HEK293 (cell line): Measurements from ENCODE around the gene DCAKD.
A peak's percentile ranks its signal among the peaks of the same experiment; 100 is the strongest.

Experiments used
- EGR2 ChIP-seq: fragments of 450-650 bp; formaldehyde crosslinking; IDR thresholded peaks from 2 replicates; pipeline ENCODE4 v1.5.1; 2016; ENCODE audit warnings: low read depth, missing biosample characterization, missing genetic modification characterization
- HOXC10 ChIP-seq: sonication (generic); formaldehyde crosslinking; IDR thresholded peaks from 2 replicates; pipeline ENCODE4 v1.8.1; 2023; ENCODE audit warnings: mild to moderate bottlenecking, missing genetic modification reagents
- PRDM2 ChIP-seq: fragments of 450-650 bp; formaldehyde crosslinking; IDR thresholded peaks from 2 replicates; pipeline ENCODE4 v1.5.1; 2016; ENCODE audit warnings: missing biosample characterization, missing genetic modification characterization, borderline replicate concordance
- RBAK ChIP-seq: fragments of 450-650 bp; formaldehyde crosslinking; IDR thresholded peaks from 2 replicates; pipeline ENCODE4 v1.5.1; 2016; ENCODE audit warnings: missing biosample characterization, missing genetic modification characterization
- WT1 ChIP-seq: fragments of 450-650 bp; formaldehyde crosslinking; IDR thresholded peaks from 2 replicates; pipeline ENCODE4 v1.5.1; 2016; ENCODE audit warnings: missing biosample characterization, missing genetic modification characterization
- YY2 ChIP-seq: fragments of 450-650 bp; formaldehyde crosslinking; IDR thresholded peaks from 2 replicates; pipeline ENCODE4 v1.5.1; 2016; ENCODE audit warnings: missing biosample characterization, missing genetic modification characterization
- ZBTB10 ChIP-seq: fragments of 450-650 bp; formaldehyde crosslinking; IDR thresholded peaks from 2 replicates; pipeline ENCODE4 v1.5.1; 2016; ENCODE audit warnings: missing biosample characterization, missing genetic modification characterization
- ZBTB11 ChIP-seq: fragments of 450-650 bp; formaldehyde crosslinking; conservative IDR thresholded peaks from 2 replicates; pipeline ENCODE4 v1.5.1; 2016; ENCODE audit warnings: low read depth, missing biosample characterization, missing genetic modification characterization
- ZBTB20 ChIP-seq: fragments of 450-650 bp; formaldehyde crosslinking; IDR thresholded peaks from 2 replicates; pipeline ENCODE4 v1.5.1; 2016; ENCODE audit warnings: missing biosample characterization, missing genetic modification characterization
- ZFHX2 ChIP-seq: fragments of 450-650 bp; formaldehyde crosslinking; conservative IDR thresholded peaks from 2 replicates; pipeline ENCODE4 v1.5.1; 2016; ENCODE audit warnings: missing biosample characterization, missing genetic modification characterization
- ZFP3 ChIP-seq: fragments of 450-650 bp; formaldehyde crosslinking; IDR thresholded peaks from 2 replicates; pipeline ENCODE4 v1.5.1; 2016; ENCODE audit warnings: low read depth, missing biosample characterization, missing genetic modification characterization
- ZFP41 ChIP-seq: fragments of 450-650 bp; formaldehyde crosslinking; IDR thresholded peaks from 2 replicates; pipeline ENCODE4 v1.5.1; 2016; ENCODE audit warnings: missing biosample characterization, missing genetic modification characterization, borderline replicate concordance
- ZIC2 ChIP-seq: fragments of 450-650 bp; formaldehyde crosslinking; IDR thresholded peaks from 2 replicates; pipeline ENCODE4 v1.5.1; 2016; ENCODE audit warnings: missing biosample characterization, missing genetic modification characterization
- ZNF132 ChIP-seq: fragments of 450-650 bp; formaldehyde crosslinking; IDR thresholded peaks from 2 replicates; pipeline ENCODE4 v1.5.1; 2017; ENCODE audit warnings: missing biosample characterization, missing genetic modification characterization, borderline replicate concordance
- ZNF18 ChIP-seq: fragments of 450-650 bp; formaldehyde crosslinking; IDR thresholded peaks from 2 replicates; pipeline ENCODE4 v1.5.1; 2016; ENCODE audit warnings: missing biosample characterization, missing genetic modification characterization
- ZNF23 ChIP-seq: fragments of 450-650 bp; formaldehyde crosslinking; IDR thresholded peaks from 2 replicates; pipeline ENCODE4 v1.5.1; 2016; ENCODE audit warnings: missing biosample characterization, missing genetic modification characterization, borderline replicate concordance
- ZNF335 ChIP-seq: fragments of 450-650 bp; formaldehyde crosslinking; conservative IDR thresholded peaks from 2 replicates; pipeline ENCODE4 v1.5.1; 2016; ENCODE audit warnings: missing biosample characterization, missing genetic modification characterization
- ZNF341 ChIP-seq: fragments of 450-650 bp; formaldehyde crosslinking; IDR thresholded peaks from 2 replicates; pipeline ENCODE4; 2016; ENCODE audit warnings: low read depth, missing biosample characterization, missing genetic modification characterization
- ZNF404 ChIP-seq: fragments of 450-650 bp; formaldehyde crosslinking; IDR thresholded peaks from 2 replicates; pipeline ENCODE4 v1.5.1; 2017; ENCODE audit warnings: missing biosample characterization, missing genetic modification characterization
- ZNF423 ChIP-seq: fragments of 450-650 bp; formaldehyde crosslinking; IDR thresholded peaks from 2 replicates; pipeline ENCODE4 v1.5.1; 2016; ENCODE audit warnings: missing biosample characterization, missing genetic modification characterization
- ZNF48 ChIP-seq: fragments of 450-650 bp; formaldehyde crosslinking; IDR thresholded peaks from 2 replicates; pipeline ENCODE4 v1.5.1; 2016; ENCODE audit warnings: missing biosample characterization, missing genetic modification characterization
- ZNF510 ChIP-seq: fragments of 450-650 bp; formaldehyde crosslinking; IDR thresholded peaks from 2 replicates; pipeline ENCODE4 v1.5.1; 2018; ENCODE audit warnings: mild to moderate bottlenecking, missing genetic modification characterization, missing biosample characterization; ENCODE audit not compliant: insufficient replicate concordance
- ZNF529 ChIP-seq: fragments of 450-650 bp; formaldehyde crosslinking; IDR thresholded peaks from 2 replicates; pipeline ENCODE4 v1.5.1; 2017; ENCODE audit warnings: missing genetic modification characterization, missing biosample characterization; ENCODE audit not compliant: insufficient replicate concordance
- ZNF624 ChIP-seq: fragments of 450-650 bp; formaldehyde crosslinking; IDR thresholded peaks from 2 replicates; pipeline ENCODE4 v1.5.1; 2017; ENCODE audit warnings: missing biosample characterization, missing genetic modification characterization
- ZNF785 ChIP-seq: fragments of 450-650 bp; formaldehyde crosslinking; IDR thresholded peaks from 2 replicates; pipeline ENCODE4 v1.5.1; 2016; ENCODE audit warnings: missing biosample characterization, missing genetic modification characterization
- ZNF791 ChIP-seq: fragments of 450-650 bp; formaldehyde crosslinking; IDR thresholded peaks from 2 replicates; pipeline ENCODE4 v1.5.1; 2016; ENCODE audit warnings: missing biosample characterization, missing genetic modification characterization
- ZNF843 ChIP-seq: fragments of 450-650 bp; formaldehyde crosslinking; IDR thresholded peaks from 2 replicates; pipeline ENCODE4 v1.5.1; 2016; ENCODE audit warnings: missing biosample characterization, missing genetic modification characterization

The DCAKD gene

GRCh38 chr17:45018848-45019711 lies 32.4 kb downstream of the DCAKD start (continued):
- TF ChIP-seq PRDM2 (tag by site-specific recombination): no peak
- TF ChIP-seq WT1: no peak
- TF ChIP-seq ZIC2: no peak
- TF ChIP-seq HOXC10 (CRISPR knock-in tag): no peak
- TF ChIP-seq ZNF423: peak; percentile 96
- no peak for TF ChIP-seq ZFP41
- no peak for TF ChIP-seq ZNF785 (tag by site-specific recombination)
- no peak for TF ChIP-seq ZNF132 (tag by site-specific recombination)
- TF ChIP-seq ZNF791: no peak
- TF ChIP-seq ZNF335 (tag by site-specific recombination): peak; percentile 80
- TF ChIP-seq ZNF18 (tag by site-specific recombination): no peak
- TF ChIP-seq ZNF404 (tag by site-specific recombination): no peak
- TF ChIP-seq ZBTB20 (tag by site-specific recombination): peak; percentile 72
- peak; percentile 69 for TF ChIP-seq EGR2
- no peak for TF ChIP-seq ZNF48 (tag by site-specific recombination)
- TF ChIP-seq ZNF510 (tag by site-specific recombination): no peak
- TF ChIP-seq ZNF23 (tag by site-specific recombination): no peak
- no peak for TF ChIP-seq RBAK
- no peak for TF ChIP-seq ZBTB11 (tag by site-specific recombination)
- peak; percentile 97 for TF ChIP-seq ZFHX2
- TF ChIP-seq ZNF341: no peak
- no peak; the same call in 1 of the 2 replicates for TF ChIP-seq ZBTB10
- TF ChIP-seq ZFP3 (tag by site-specific recombination): no peak
- TF ChIP-seq ZNF624 (tag by site-specific recombination): no peak
- no peak for TF ChIP-seq ZNF529 (tag by site-specific recombination)
- no peak for TF ChIP-seq YY2 (tag by site-specific recombination)
- TF ChIP-seq ZNF843 (tag by site-specific recombination): no peak
